DOHH2 (cell line): Measurements from ENCODE around the gene RNF167.

Experiments used
- EZH2phosphoT487 ChIP-seq: fragments of 200-600 bp; sonication (generic); IDR thresholded peaks from 2 replicates; pipeline ENCODE4 v1.6.1; 2017; ENCODE audit warnings: borderline replicate concordance, mild to moderate bottlenecking, antibody characterized with exemption, low read length, moderate library complexity, mixed read lengths
- TF ChIP-seq, protein P1 (sequence below): fragments of 200-600 bp; sonication (generic); IDR thresholded peaks from one replicate; pipeline ENCODE4 v1.5.1; 2014; ENCODE audit warnings: antibody characterized with exemption, mild to moderate bottlenecking, low read depth, low read length; ENCODE audit not compliant: poor library complexity, severe bottlenecking

DNA sequence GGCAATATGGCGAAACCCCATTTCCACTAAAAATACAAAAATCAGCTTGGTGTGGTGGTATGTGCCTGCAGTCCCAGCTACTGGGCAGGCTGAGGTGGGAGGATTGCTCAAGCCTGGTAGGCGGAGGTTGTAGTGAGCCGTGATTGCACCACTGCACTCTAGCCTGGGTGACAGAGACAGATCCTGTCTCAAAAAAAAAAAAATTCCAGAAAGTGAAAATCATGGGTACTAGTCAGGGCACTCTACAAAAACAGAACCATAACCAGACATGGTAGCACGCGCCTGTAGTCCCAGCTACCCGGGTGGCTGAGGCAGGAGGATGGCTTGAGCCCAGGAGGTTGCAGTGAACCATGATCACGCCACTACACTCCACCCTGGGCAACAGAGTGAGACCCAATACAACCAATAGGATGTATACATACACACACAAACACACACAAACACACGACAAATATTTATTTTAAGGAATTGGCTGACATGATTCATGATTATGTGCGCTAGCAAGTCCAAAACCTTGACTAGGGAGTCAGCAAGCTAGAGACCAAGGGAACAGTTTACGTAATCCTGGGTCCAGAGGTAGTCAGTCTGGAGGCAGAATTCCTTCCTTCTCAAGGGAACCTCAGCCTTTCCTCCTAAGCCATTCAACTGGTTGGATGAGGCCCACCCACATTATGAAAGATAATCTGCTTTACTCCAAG, 19.6 kb upstream of the RNF167 start:
- TF ChIP-seq, protein P1, sequence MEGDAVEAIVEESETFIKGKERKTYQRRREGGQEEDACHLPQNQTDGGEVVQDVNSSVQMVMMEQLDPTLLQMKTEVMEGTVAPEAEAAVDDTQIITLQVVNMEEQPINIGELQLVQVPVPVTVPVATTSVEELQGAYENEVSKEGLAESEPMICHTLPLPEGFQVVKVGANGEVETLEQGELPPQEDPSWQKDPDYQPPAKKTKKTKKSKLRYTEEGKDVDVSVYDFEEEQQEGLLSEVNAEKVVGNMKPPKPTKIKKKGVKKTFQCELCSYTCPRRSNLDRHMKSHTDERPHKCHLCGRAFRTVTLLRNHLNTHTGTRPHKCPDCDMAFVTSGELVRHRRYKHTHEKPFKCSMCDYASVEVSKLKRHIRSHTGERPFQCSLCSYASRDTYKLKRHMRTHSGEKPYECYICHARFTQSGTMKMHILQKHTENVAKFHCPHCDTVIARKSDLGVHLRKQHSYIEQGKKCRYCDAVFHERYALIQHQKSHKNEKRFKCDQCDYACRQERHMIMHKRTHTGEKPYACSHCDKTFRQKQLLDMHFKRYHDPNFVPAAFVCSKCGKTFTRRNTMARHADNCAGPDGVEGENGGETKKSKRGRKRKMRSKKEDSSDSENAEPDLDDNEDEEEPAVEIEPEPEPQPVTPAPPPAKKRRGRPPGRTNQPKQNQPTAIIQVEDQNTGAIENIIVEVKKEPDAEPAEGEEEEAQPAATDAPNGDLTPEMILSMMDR, result no peak
- TF ChIP-seq EZH2phosphoT487, result no peak
